Measurements from ENCODE around the gene SENP3.

DNA sequence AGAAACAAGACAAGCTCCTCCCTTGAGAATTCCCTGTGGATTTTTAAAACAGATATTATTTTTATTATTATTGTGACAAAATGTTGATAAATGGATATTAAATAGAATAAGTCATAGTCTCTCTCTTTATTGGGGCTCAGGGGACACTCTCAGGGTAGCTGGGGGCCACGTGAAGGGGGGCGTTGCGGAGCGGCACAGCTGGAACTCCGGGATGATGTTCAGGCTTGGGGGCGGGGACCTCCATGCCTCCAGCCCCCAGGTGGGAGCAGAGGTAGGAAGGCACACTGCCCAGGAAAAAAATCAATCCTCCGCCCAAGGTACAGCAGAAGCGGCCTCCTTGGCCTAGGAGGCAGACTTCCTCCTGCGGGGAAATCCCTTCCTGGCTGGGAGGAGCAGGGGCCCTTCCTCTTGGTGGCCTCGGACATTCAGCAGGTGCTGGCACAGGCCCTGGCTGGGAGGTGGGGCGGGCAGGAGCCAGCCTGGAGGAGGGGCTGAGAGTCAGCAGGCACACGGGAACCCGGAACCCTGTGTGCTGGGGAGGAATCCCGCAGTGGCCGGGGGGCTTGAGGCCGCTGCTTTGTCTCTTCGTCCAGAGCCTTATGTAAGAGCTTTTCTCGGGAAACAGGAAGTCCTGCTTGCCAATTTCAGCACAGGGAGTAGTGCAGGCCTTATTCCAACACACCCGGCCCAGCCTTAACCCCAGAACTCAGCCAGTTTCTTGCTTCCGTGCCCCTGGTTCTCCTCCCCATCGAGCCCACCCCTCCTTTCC, 3.8 kb upstream of the SENP3 start:
- TF ChIP-seq, protein P1, sequence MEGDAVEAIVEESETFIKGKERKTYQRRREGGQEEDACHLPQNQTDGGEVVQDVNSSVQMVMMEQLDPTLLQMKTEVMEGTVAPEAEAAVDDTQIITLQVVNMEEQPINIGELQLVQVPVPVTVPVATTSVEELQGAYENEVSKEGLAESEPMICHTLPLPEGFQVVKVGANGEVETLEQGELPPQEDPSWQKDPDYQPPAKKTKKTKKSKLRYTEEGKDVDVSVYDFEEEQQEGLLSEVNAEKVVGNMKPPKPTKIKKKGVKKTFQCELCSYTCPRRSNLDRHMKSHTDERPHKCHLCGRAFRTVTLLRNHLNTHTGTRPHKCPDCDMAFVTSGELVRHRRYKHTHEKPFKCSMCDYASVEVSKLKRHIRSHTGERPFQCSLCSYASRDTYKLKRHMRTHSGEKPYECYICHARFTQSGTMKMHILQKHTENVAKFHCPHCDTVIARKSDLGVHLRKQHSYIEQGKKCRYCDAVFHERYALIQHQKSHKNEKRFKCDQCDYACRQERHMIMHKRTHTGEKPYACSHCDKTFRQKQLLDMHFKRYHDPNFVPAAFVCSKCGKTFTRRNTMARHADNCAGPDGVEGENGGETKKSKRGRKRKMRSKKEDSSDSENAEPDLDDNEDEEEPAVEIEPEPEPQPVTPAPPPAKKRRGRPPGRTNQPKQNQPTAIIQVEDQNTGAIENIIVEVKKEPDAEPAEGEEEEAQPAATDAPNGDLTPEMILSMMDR (IDR thresholded peaks at IDR 0.05), result no peak
- no peak for TF ChIP-seq POLR2A (IDR thresholded peaks at IDR 0.05)

Data from testis (tissue), 2 donors.